GM23338 (cell line): ENCODE measurements around the gene ANKRD23.

ENCODE experiments used
- CREB1 ChIP-seq: fragments of 250-450 bp; sonication (Bioruptor Pico); IDR thresholded peaks from 2 replicates; pipeline ENCODE4 v1.5.0; 2020; ENCODE audit warnings: low read depth, mild to moderate bottlenecking, moderate library complexity
- ETS1 ChIP-seq: IDR thresholded peaks from 2 replicates; pipeline ENCODE4 v1.6.1; 2016; ENCODE audit warnings: antibody characterized with exemption
- EZH2 ChIP-seq: fragments of 200-600 bp; sonication (generic); IDR thresholded peaks from one replicate; pipeline ENCODE4 v1.8.0; 2017; ENCODE audit warnings: antibody characterized with exemption, mild to moderate bottlenecking, low read depth; ENCODE audit not compliant: unreplicated experiment
- JUNB ChIP-seq: IDR thresholded peaks from one replicate; pipeline ENCODE4 v1.6.1; 2016; ENCODE audit warnings: antibody characterized with exemption; ENCODE audit not compliant: unreplicated experiment
- POLR2AphosphoS5 ChIP-seq: IDR thresholded peaks from 2 replicates; pipeline ENCODE4 v1.6.1; 2016; ENCODE audit warnings: antibody characterized with exemption, low read depth
- STAT1 ChIP-seq: IDR thresholded peaks from one replicate; pipeline ENCODE4 v1.6.1; 2016; ENCODE audit warnings: antibody characterized with exemption; ENCODE audit not compliant: unreplicated experiment
- ZNF331 ChIP-seq: fragments of 250-450 bp; sonication (Bioruptor Pico); IDR thresholded peaks from 2 replicates; pipeline ENCODE4 v1.5.0; 2020; ENCODE audit warnings: low read depth, mild to moderate bottlenecking, moderate library complexity
- TF ChIP-seq, protein P1 (sequence below), 2 experiments: fragments of 200-600 bp in 1 of 2; sonication (generic) in 1 of 2; conservative IDR thresholded peaks; 2 replicates each; pipeline versions ENCODE4 v1.5.1 to v1.6.1; 2016 to 2017; ENCODE audit warnings: antibody characterized with exemption in 2 of 2, low read depth in 2 of 2, mild to moderate bottlenecking in 2 of 2, moderate library complexity in 1 of 2

GRCh38 chr2:96866586-96866985 is 22.8 kb upstream of the ANKRD23 start:
- TF ChIP-seq, protein P1, sequence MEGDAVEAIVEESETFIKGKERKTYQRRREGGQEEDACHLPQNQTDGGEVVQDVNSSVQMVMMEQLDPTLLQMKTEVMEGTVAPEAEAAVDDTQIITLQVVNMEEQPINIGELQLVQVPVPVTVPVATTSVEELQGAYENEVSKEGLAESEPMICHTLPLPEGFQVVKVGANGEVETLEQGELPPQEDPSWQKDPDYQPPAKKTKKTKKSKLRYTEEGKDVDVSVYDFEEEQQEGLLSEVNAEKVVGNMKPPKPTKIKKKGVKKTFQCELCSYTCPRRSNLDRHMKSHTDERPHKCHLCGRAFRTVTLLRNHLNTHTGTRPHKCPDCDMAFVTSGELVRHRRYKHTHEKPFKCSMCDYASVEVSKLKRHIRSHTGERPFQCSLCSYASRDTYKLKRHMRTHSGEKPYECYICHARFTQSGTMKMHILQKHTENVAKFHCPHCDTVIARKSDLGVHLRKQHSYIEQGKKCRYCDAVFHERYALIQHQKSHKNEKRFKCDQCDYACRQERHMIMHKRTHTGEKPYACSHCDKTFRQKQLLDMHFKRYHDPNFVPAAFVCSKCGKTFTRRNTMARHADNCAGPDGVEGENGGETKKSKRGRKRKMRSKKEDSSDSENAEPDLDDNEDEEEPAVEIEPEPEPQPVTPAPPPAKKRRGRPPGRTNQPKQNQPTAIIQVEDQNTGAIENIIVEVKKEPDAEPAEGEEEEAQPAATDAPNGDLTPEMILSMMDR (conservative IDR thresholded peaks at IDR 0.05; ENCODE audit: low read depth in 2 of 2) = no peak
- TF ChIP-seq ZNF331 (CRISPR knock-in tag) = no peak
- no peak for TF ChIP-seq EZH2
- no peak for TF ChIP-seq ETS1
- no peak for TF ChIP-seq CREB1 (CRISPR knock-in tag)
- no peak for TF ChIP-seq JUNB
- TF ChIP-seq POLR2AphosphoS5 = no peak
- no peak for TF ChIP-seq STAT1
